C4-2B (cell line): Measurements from ENCODE around the gene DES.

Source experiments
- CTCF ChIP-seq: fragments of 450-650 bp; conservative IDR thresholded peaks from 2 replicates; pipeline ENCODE4 v1.5.1; 2017; ENCODE audit warnings: mild to moderate bottlenecking
- ZFX ChIP-seq: fragments of 450-650 bp; IDR thresholded peaks from 2 replicates; pipeline ENCODE4 v1.6.1; 2017

- TF ChIP-seq CTCF (no peak), ZFX (no peak)
These were observed 2.5 kb downstream of the DES start for GRCh38 chr2:219420687-219421086.
